Activated T-helper 9 cell treated with anti-CD3 and anti-CD28 coated beads, Interleukin-2, amount 50 U/mL, for 16 hours (primary cell): ENCODE results near the gene RETREG2.

ENCODE experiments used
- DNase-seq: peaks from one replicate; pipeline ENCODE4 v3.0.0-alpha.2; 2020; ENCODE audit warnings: low read depth

RETREG2 gene

DNA sequence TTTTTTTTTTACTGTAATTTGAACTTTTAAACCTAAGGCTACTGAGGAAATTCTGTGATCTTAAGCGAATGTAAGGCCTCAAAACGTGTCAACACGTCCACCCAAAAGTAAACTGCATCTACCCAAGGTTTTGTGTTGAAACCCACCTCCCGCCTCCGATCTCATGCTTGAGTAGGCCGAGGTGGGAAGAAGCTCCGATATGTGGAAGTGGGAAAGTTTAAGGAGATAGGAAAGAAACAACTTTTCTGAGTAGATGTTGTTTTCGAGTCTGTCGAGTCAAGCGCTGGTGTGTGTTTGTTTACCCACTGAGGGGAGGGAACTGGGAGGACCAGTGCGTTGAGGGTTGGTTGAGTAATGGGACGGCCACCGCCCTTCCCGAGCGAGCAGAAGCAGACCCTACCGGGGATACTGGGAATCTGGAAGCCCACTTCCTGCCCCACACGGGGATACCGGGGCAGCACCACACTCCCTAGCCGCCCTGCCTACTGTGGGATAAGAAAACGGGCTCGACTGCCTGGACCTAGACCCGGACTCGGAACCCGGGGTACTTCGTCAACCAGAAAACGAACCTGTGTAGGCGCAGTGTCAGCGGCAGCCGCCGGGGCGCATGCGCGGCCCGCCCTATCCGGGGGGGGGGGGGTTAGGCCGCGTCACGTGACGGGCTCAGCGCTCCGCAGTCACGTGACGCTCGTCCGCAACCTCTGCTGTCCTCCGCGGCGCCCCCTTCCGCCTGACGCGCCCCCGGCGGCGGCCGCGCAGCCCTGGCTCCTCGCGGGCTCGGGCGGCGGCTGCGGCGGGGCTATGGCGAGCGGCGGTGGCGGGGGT, at the start of gene RETREG2:
Gene RETREG2 (plus strand): TSS at position 724 of the 825 bp plus-strand sequence. CDS start 78 bp downstream, at position 802.
- peak; percentile 70 for DNase-seq

DNA sequence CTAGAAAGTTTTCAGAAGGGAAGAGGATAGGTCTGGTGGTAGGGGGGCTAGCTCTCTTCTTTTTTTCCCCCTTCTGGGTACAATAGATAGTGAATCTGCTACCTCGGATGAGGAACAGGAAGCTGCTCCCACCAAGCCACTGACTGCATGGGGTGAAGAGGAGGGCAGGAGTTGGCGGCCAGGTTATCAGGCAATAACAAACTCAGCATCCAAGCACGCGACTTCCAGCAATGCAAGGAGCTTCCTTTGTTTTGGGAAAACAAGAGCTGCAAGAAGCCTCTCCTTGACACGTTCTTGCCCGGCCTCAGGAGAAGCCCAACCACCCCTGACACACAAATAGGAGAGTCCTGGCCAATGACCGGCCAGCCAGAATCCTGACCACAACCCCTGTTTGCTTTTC, 49.7 kb upstream of the RETREG2 start:
- no peak for DNase-seq

GRCh38 chr2:219129589-219129988, 48.5 kb upstream of the RETREG2 start:
- no peak for DNase-seq

GRCh38 chr2:219131327-219131726, 46.7 kb upstream of the RETREG2 start:
- DNase-seq: no peak

DNA sequence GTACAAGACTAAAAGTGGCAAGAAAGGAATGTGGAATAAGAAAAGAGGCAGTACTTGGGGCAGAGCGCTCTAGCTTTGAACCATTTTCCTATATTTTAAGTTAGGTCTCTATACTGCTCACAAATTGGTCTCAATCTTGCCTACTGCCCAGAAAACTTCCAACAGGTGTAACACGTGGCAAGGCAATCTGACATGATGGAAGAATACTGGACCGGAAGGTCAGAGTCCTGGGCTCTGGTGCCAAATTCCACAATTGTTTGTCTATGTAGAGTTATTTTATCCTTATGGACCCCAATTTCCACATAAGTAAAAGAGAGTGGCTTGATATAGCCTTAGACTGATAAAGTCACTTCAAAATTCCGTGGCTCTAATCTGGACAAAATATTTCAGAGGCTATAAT, 46.3 kb upstream of the RETREG2 start:
- DNase-seq: no peak

DNA sequence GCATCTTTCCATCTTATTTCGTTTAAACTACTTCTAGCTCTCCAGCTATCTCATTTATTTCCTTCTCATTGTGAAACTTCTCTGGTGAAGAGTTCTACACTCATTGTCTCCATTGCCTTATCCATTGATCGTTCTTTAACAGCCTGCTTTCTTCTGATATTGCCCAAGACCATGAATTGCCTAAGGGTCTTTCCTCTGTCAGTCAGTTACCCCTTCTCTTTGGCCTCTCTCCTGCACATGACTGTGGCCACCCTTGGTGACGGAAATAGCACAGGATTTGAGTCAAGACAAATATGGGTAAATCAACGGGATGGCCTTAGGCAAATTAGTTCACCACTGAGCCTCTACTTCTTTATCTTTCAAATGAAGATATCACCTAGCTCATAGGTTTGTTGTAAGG, 44.1 kb upstream of the RETREG2 start:
- DNase-seq: no peak

GRCh38 chr2:219140722-219141121, 37.4 kb upstream of the RETREG2 start:
- no peak for DNase-seq

GRCh38 chr2:219142329-219142728, 35.7 kb upstream of the RETREG2 start:
- no peak for DNase-seq

DNA sequence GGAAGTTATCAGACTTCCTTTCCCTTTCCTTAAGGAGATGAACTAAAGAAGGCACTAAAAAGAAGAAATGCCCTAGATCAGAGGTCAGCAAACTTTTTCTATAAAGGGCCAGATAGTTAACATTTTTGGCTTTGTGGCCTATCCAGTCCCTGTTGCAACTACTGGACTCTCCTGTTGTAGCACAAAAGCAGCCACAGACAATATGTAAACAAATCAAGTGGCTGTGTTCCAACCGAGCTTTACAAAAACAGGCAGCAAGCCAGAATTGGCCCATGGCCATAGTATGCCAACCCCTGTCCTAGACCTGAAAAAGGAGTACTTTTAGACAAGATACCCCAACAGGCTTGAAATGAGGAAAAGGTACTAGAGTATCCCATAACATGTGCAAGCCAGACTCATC, 28.4 kb upstream of the RETREG2 start:
- no peak for DNase-seq

DNA sequence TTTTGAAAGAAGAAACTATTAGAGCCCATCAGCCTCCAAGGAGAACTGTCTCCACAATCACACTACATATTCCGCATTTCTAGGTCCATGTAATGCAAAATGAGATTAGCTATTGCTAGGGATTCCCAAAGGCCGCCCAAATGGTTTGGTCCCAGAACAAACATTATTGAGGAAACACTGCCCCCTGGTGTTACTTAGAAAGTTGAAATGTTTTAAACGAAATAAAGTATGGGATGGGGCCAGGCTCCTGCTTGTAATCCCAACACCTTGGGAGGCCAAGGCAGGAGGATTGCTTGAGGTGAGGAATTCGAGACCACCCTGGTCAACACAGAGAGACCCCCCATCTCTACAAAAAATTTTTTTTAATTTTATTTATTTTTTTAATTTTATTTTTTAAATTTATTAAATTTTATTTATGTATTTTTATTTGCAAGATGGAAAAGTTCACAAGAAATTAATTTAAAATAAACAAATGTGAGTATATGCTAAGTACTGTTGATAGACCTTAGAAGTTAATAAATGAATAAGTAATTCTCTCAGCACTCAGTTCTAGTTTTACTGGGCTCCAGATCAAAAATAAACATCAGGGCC, 22.9 kb upstream of the RETREG2 start:
- no peak for DNase-seq

DNA sequence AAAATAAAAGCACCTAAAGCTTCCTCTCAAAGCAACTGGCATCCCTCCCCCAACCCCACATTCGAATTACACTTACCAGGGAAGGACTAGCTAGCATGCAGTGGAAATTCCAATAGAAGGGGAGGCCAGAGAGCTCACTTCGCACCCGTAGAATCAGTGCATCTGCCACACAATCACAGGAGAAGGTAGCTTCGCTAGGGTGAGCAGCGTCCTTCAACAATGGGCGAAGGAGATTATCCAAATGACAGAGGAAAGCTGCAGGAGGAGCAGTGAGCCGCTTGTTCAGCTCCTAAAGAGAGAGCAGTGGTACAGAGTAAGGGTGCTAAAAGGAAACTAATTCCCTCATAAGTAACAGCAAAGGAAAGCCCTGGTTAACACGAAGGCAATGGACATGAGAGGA, 20.7 kb upstream of the RETREG2 start:
- no peak for DNase-seq

DNA sequence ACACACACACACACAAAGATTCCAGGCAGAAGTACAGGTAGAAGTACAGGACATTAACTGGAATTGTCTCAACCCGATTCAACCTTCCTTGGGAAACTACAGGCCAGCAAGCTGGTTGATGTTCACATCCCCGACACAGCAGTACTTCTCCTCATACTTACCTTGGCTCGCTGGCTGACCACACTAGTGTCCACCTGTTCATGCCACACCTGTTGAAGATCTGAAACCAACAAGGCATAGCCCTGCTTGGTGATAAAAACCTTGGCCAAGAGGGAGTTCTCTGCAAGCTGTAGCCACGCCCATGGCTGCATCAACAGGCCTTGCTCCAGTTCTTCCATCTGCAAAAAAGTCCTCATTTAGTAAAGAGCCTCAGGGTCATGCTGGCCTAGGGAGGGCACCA, 20.1 kb upstream of the RETREG2 start:
- no peak for DNase-seq

DNA sequence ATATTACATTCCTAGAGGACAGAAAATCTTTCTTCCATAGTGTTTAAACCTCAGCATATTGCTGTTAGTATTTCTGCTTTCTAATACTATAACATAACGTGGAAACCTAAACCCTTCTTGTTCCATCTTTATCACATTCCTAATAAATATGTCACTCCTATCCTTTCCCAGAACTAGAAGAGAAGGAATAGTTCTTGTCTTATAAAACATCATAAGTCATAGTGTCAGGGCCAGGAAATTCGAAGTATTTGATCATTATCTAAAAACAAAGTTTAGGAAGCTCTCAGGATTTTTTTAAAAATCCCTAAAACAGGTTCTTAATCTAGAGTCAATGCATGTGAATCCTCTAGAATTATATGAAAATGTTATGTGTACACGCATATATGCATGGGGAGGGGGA, 19.5 kb upstream of the RETREG2 start:
- DNase-seq: no peak

GRCh38 chr2:219159771-219160185, 18.3 kb upstream of the RETREG2 start:
- DNase-seq: no peak

- DNase-seq: peak; percentile 88
Measured at GRCh38 chr2:219160186-219161017, 17.7 kb upstream of the RETREG2 start, which contains the start of gene NHEJ1. Gene NHEJ1 (minus strand): TSS chr2:219160815. CDS start chr2:219158362, 2,453 bp downstream.

DNA sequence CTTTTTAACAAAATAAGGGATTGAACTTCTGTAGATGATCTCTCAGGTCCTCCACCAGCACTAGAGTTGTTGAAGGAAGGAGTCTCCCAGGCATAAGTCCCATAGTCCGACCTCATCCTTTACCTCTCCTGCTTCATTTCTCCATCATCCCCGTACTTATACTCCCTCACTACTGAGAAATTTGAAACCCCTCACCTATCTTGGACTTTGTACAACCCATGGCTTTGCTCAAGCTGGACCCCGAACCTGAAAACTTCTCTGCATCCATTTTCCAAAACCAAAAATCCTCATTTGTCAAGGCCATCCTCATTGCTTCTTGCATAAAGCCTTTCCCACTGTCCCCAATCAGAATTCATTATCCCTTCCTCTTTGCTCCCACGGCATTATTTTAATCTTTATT, 17.0 kb upstream of the RETREG2 start:
- DNase-seq: no peak

DNA sequence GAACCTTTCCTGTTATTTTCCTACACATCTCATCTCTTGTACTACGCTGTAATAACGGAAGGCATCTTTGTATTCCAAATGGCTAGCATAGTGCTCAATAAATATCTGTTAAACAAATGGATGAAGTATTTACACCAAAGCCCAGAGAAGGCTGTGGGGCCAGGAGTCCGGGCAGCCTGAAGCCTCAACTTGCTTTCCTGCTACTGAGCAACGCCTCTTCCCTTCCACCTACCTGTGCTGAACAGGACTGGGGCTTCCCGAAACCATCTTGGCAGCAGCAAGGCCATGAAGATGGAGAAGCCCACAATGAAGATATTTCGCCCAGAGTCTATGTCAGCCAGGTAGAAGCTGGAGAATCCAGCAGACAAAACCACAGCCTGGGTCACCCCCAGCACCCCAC, 14.9 kb upstream of the RETREG2 start:
- DNase-seq: no peak

DNA sequence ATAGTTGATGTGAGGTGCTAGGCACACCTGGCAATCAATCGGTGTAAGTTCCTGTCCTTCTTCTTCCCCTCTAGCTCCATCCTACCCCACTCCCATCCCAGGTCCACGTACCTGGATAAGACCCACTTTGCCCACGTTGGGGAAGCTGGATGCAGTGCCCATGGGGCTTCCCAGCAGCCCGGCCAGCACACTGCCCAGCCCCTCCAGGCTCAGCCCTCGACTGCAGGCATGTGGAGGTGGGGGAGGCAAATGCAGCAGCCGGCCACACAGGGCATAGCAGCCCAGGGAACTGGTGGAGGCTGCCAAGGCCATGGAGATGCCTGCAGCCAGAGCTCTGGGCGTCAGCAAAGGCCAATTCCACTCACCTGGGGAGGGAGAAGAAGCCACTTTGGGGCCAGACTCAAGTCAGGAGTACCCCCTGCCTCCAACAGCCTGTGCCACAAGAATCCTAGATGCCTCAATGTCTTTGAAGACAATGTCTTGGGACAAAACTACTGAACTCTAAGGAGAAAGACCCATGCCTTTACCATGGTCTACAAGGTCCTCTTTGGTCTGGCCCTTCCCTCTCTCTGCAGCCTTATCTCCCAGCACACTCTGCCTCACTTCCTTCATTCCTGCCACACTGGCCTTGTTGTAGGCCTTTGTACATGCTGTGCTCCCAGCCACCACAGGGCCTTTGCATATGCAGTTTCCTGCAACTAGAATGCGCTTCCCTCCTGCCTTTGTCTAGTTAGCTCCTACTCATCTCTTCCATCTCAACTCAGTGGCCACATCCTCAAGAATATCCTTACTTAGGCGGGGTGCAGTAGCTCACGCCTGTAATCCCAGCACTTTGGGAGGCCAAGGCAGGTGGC, 12.8 kb upstream of the RETREG2 start:
- no peak for DNase-seq

DNA sequence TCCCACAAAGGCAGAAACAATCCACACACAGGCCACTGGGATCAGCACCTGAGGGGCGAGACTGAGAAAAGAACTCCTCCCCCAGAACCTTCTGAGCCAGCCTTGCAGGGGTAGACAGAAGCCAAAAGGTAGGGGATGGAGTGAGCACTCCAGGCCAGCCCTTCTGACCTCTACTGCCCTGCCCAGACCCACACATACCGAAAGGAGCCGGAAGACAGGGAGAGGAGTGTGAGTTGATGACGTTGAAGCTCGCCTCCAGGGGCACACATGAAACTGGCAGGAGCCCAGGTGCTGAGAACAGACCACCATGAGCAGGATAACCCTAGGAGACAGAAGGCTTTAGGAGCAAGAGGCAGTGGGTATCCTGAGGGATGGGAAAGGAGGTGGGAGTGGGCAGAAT, 10.1 kb upstream of the RETREG2 start:
- no peak for DNase-seq

DNA sequence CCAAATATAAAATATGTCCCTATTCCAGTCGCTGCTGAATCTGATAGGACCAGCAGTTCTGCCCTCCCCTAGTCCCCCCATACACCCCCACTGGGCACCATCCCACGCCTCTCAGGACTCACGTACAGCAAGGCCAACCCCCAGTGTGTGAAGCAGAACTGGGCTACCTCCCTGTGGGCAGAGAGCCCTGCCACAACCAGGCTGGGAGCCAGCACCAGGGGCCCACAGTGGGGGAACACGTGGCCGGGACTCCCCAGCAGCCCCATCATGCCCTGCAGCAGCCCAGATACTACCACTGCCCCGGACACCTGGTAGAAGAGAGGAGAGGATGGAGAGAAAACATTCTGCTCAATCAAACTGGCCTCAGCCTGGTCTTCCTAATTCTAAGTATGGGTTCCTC, 9.5 kb upstream of the RETREG2 start:
- DNase-seq: no peak

GRCh38 chr2:219168932-219169331, 9.1 kb upstream of the RETREG2 start:
- DNase-seq: no peak
